ENCODE data around the gene FOXF2.
A peak's percentile ranks its signal among the peaks of the same experiment; 100 is the strongest.

Gene FOXF2

GRCh38 chr6:1380625-1381427, 8.6 kb upstream of the FOXF2 start:
- Histone ChIP-seq H3K4me1 (ENCODE audit: control insufficient read depth, insufficient read depth, low read length) (peaks cover 51% of the 10 kb centered on the region), H3K4me3 (ENCODE audit: low read length) (no peak overlapping the region)

DNA sequence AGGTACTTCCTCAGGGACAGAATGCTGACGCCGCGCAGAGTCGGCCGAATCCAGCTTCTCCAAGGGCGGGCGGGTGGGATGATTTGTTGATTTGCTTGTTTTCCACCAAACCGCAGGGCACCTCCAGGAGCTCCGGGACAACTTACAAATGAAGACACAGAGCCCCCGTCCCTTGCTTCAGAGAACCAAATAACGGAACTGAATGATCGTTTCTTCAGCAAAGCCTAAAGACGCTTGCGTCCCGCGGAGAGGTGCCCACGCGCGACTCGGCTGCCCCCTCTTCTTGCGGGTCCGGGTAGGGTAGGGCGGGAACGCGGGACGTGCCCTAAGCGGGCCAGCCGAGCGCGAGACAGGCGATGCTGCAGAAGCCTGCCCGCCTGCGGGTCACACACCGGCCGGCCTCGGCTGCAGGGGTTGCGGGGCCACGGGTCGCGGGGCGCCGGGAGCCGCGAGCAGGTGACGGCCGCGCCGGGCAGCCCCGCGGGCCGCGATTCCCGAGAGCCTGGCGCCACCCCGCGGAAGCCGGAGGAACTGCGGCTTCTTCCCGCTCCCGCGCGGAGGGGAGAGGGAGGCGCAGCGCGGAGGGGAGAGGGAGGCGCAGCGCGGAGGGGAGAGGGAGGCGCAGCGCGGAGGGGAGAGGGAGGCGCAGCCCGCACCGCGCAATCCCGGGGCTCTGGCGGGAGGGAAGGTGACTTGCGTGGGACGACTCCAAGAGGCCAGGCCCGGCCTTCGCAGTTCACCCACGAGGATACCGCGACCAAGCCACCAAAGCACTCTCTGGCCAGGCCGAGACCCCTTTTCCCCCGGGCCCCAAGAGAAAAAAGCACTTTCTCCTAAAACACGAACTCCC, 7.7 kb upstream of the FOXF2 start:
- no peaks in the 10 kb centered on the region for H3K9me3 ChIP-seq (ENCODE audit: control insufficient read depth, low read length)
- peak overlapping the region; percentile 14 for H3K9ac ChIP-seq (ENCODE audit: low read length)
- H3K27me3 ChIP-seq (ENCODE audit: control insufficient read depth, insufficient read depth, low read length): peaks cover 99% of the 10 kb centered on the region
- H3K4me1 ChIP-seq (ENCODE audit: control insufficient read depth, insufficient read depth, low read length): peaks cover 51% of the 10 kb centered on the region
- H3K36me3 ChIP-seq (ENCODE audit: control insufficient read depth, insufficient read depth, low read length): no peaks in the 10 kb centered on the region
- H3K4me3 ChIP-seq (ENCODE audit: low read length): no peak overlapping the region

More at GRCh38 chr6:1380625-1381427, 8.6 kb upstream of the FOXF2 start:
- Histone ChIP-seq H3K9me3 (ENCODE audit: control insufficient read depth, low read length) (no peaks in the 10 kb centered on the region), H3K9ac (ENCODE audit: low read length) (no peak overlapping the region), H3K27me3 (ENCODE audit: control insufficient read depth, insufficient read depth, low read length) (peaks cover 98% of the 10 kb centered on the region), H3K36me3 (ENCODE audit: control insufficient read depth, insufficient read depth, low read length) (no peaks in the 10 kb centered on the region)

GRCh38 chr6:1382331-1382882, 7.0 kb upstream of the FOXF2 start:
- no peak overlapping the region for H3K4me3 ChIP-seq (ENCODE audit: low read length)
- peak overlapping the region; percentile 53 for H3K9ac ChIP-seq (ENCODE audit: low read length)
- H3K9me3 ChIP-seq (ENCODE audit: control insufficient read depth, low read length): no peaks in the 10 kb centered on the region
- H3K4me1 ChIP-seq (ENCODE audit: control insufficient read depth, insufficient read depth, low read length): peaks cover 51% of the 10 kb centered on the region
- H3K36me3 ChIP-seq (ENCODE audit: control insufficient read depth, insufficient read depth, low read length): no peaks in the 10 kb centered on the region
- peaks cover 99% of the 10 kb centered on the region for H3K27me3 ChIP-seq (ENCODE audit: control insufficient read depth, insufficient read depth, low read length)

DNA sequence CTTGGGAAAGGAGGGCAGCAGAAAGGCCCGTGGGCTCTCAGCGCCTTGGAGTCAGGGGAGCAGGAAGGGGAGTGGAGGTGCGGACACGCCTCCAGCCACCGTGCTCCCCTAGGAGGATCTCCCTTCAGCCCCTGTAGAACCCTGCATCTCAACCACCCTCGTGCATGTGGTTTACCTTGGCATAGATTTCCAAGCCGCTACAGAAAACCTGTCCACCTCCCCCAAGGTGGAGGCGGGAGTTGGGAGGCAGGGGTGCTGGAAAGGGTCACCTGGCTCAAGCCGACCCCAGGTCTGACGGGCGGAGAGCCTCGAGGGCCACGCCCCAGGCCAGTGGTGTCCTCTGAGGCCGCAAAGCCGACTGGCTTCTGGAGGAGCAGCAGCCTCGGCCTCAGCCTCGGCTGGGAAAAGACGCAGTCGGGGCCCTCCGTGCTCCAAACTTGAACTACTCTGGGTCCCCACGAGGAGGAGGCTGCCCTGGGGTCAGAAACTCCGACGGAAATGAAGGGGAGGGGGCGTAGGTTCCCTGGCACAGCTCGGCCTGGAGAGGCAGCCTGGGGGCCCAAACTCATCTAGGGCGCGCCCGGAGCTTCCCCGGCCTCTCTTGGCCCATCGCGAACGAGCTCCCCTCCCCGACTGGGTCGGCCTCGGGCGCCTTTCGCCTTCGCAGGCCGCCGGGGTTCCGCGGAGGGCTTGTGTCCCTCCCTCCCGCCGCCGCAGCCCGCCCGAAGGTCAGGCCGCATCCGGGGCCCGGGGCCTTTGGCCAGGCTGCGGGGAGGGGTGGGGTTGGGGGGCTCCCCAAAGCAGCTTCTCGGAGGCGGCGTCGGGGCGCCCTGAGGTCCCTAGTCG, 6.3 kb upstream of the FOXF2 start:
- Histone ChIP-seq H3K36me3 (ENCODE audit: control insufficient read depth, insufficient read depth, low read length) (no peaks in the 10 kb centered on the region), H3K9me3 (ENCODE audit: control insufficient read depth, low read length) (no peaks in the 10 kb centered on the region), H3K4me1 (ENCODE audit: control insufficient read depth, insufficient read depth, low read length) (peaks cover 48% of the 10 kb centered on the region), H3K27me3 (ENCODE audit: control insufficient read depth, insufficient read depth, low read length) (peaks cover 98% of the 10 kb centered on the region), H3K4me3 (ENCODE audit: low read length) (no peak overlapping the region), H3K9ac (ENCODE audit: low read length) (peak overlapping the region; percentile 53)

DNA sequence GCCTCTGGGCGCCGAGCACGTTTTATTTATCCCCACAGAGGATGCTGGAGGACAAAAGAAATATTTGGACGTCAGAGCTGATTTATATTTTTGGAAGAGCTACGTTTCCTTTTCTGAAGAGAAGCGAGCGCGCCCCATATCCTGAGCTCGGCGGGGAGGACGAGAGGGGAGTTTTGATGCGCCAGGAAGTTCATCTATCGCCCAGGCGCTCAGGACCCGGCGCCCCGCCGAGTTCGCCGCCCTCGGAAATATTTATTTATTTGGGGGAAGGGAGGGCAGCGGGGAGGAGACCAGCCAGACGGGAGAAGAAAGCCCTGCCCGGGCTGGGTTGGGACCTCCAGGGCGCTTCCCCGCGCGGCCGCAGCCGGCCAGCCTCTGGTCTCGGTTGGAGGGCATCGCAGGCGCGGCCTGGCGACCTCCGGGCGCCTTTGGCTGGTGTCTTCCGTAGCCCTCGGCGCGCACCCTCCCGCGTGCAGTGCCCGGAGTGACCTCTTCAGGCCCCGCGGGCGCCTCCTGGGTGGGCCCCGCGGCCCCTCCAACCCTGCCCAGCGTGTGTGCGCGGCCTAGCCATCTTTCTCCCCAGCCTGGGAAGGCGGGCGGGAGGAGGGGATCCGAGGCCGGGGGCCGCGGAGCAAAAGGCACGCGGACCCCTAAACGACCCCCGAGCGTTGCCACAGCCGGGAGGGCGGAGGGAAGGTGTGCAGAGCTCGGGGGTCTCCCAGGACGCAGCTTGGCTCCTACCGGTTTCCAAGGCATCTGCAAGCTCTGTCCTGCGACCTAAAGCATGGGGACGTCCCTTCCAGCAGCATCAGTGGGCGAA, 5.4 kb upstream of the FOXF2 start:
- Histone ChIP-seq H3K27me3 (ENCODE audit: control insufficient read depth, insufficient read depth, low read length) (peaks cover 98% of the 10 kb centered on the region), H3K36me3 (ENCODE audit: control insufficient read depth, insufficient read depth, low read length) (no peaks in the 10 kb centered on the region), H3K9ac (ENCODE audit: low read length) (peak overlapping the region; percentile 17), H3K4me1 (ENCODE audit: control insufficient read depth, insufficient read depth, low read length) (peaks cover 39% of the 10 kb centered on the region), H3K4me3 (ENCODE audit: low read length) (no peak overlapping the region), H3K9me3 (ENCODE audit: control insufficient read depth, low read length) (no peaks in the 10 kb centered on the region)

GRCh38 chr6:1384549-1385128, 4.7 kb upstream of the FOXF2 start:
- Histone ChIP-seq H3K9ac (ENCODE audit: low read length) (peak overlapping the region; percentile 17), H3K4me3 (ENCODE audit: low read length) (no peak overlapping the region), H3K4me1 (ENCODE audit: control insufficient read depth, insufficient read depth, low read length) (peaks cover 34% of the 10 kb centered on the region), H3K27me3 (ENCODE audit: control insufficient read depth, insufficient read depth, low read length) (peaks cover 94% of the 10 kb centered on the region), H3K9me3 (ENCODE audit: control insufficient read depth, low read length) (no peaks in the 10 kb centered on the region), H3K36me3 (ENCODE audit: control insufficient read depth, insufficient read depth, low read length) (no peaks in the 10 kb centered on the region)

GRCh38 chr6:1385129-1386037, 4.0 kb upstream of the FOXF2 start:
- H3K9me3 ChIP-seq (ENCODE audit: control insufficient read depth, low read length): no peaks in the 10 kb centered on the region
- peaks cover 34% of the 10 kb centered on the region for H3K4me1 ChIP-seq (ENCODE audit: control insufficient read depth, insufficient read depth, low read length)
- no peak overlapping the region for H3K4me3 ChIP-seq (ENCODE audit: low read length)
- H3K27me3 ChIP-seq (ENCODE audit: control insufficient read depth, insufficient read depth, low read length): peaks cover 90% of the 10 kb centered on the region
- H3K36me3 ChIP-seq (ENCODE audit: control insufficient read depth, insufficient read depth, low read length): no peaks in the 10 kb centered on the region
- H3K9ac ChIP-seq (ENCODE audit: low read length): peak overlapping the region; percentile 17

DNA sequence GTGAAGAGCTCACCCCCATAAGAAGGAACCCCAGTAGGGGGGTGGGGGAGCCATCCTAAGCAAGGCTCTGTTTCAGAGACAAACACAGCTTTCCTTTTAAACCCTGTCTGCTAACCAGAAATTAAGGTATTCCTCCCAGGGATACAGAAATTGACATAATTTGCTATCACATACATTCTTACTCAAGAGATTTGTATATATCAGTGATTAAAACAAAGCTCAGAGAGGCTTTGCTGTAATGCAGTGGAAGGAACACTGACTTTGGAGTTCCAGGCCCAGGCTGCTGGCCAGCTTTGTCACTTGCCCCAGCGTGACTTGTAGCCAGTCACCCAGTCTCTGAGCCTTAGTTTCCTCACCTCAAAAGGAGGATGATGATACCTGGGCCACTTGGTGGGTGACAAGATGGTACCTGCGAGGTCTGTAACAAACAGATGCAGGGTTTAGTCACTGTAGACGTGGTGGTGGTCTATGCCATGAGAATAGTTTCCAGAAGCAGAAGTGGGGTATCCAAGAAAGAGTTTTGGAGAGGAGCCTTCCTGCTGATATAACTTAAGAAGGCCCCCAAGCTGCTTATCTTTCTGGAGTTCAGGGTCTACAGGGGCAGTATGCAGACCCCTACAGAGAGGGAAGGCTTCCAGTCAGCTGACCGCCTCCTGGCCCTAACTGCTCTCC, 3.2 kb upstream of the FOXF2 start:
- H3K9me3 ChIP-seq (ENCODE audit: control insufficient read depth, low read length): no peaks in the 10 kb centered on the region
- peaks cover 89% of the 10 kb centered on the region for H3K27me3 ChIP-seq (ENCODE audit: control insufficient read depth, insufficient read depth, low read length)
- H3K36me3 ChIP-seq (ENCODE audit: control insufficient read depth, insufficient read depth, low read length): no peaks in the 10 kb centered on the region
- H3K4me3 ChIP-seq (ENCODE audit: low read length): no peak overlapping the region
- no peak overlapping the region for H3K9ac ChIP-seq (ENCODE audit: low read length)
- peaks cover 34% of the 10 kb centered on the region for H3K4me1 ChIP-seq (ENCODE audit: control insufficient read depth, insufficient read depth, low read length)

- H3K4me1 ChIP-seq (ENCODE audit: control insufficient read depth, insufficient read depth, low read length): peaks cover 23% of the 10 kb centered on the region
- H3K27me3 ChIP-seq (ENCODE audit: control insufficient read depth, insufficient read depth, low read length): peaks cover 89% of the 10 kb centered on the region
- H3K9me3 ChIP-seq (ENCODE audit: control insufficient read depth, low read length): no peaks in the 10 kb centered on the region
- H3K36me3 ChIP-seq (ENCODE audit: control insufficient read depth, insufficient read depth, low read length): no peaks in the 10 kb centered on the region
- H3K4me3 ChIP-seq (ENCODE audit: low read length): no peak overlapping the region
- H3K9ac ChIP-seq (ENCODE audit: low read length): no peak overlapping the region
Observed at GRCh38 chr6:1387538-1387875, 1.9 kb upstream of the FOXF2 start.
